HG03196 (cell line): Measurements from ENCODE around the gene EMC8.
"Not testable (repeated sequence)": the region's sequence is repeated elsewhere in the genome, so short reads cannot be mapped to it uniquely, and the experiment has no call there.

Experiments
- ATAC-seq: cut with Tn5 transposase; IDR thresholded peaks from one replicate; pipeline ENCODE4 v1.9.1; 2021; ENCODE audit not compliant: unreplicated experiment

The EMC8 gene

GRCh38 chr16:85835227-85835751 lies 35.9 kb upstream of the EMC8 start:
- no peak for ATAC-seq

GRCh38 chr16:85834741-85835140 lies 35.4 kb upstream of the EMC8 start:
- no peak for ATAC-seq

GRCh38 chr16:85833219-85833920 lies 34.0 kb upstream of the EMC8 start:
- ATAC-seq: no peak

DNA sequence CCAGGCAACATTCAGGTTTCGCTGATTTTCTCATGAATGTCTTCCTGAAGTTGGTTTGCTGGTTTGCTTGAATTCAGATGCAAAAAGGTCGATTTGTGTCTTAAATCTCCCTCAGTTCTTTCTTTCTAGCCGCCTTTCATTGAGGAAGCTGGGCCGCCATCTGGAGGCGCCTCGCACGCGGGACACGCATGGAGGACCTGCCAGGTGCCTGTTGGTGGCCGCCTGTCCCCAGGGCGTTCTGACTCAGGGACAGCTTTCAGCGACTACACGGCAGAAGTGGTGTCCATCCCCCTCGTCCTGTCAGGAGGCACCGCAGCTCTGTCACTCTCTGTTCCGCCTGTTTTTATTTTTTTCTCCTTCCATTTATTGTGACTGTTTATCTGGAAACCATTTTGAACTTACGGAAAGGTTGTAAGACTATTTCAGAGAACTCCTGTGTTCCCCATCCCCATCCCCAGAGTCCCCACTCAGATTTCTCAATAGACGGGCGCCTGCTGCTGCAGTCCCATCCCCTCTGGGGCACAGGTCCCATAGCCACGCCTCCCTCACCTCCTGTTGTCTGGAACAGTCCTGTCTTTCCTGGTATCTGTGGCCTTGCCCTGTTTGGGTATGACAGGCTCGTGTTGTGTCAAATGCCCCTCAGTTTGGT lies 33.4 kb upstream of the EMC8 start:
- ATAC-seq: no peak

- ATAC-seq: no peak
Observed at GRCh38 chr16:85830821-85831220, 31.5 kb upstream of the EMC8 start.

- ATAC-seq: no peak
Observed at GRCh38 chr16:85829751-85830445, 30.6 kb upstream of the EMC8 start.

- ATAC-seq: no peak
Observed at GRCh38 chr16:85829171-85829719, 29.9 kb upstream of the EMC8 start.

- no peak for ATAC-seq
Observed at GRCh38 chr16:85828166-85828565, 28.8 kb upstream of the EMC8 start.

- ATAC-seq: no peak
Observed at GRCh38 chr16:85826686-85827247, 27.4 kb upstream of the EMC8 start.

GRCh38 chr16:85825326-85825725 lies 26.0 kb upstream of the EMC8 start:
- ATAC-seq: no peak

DNA sequence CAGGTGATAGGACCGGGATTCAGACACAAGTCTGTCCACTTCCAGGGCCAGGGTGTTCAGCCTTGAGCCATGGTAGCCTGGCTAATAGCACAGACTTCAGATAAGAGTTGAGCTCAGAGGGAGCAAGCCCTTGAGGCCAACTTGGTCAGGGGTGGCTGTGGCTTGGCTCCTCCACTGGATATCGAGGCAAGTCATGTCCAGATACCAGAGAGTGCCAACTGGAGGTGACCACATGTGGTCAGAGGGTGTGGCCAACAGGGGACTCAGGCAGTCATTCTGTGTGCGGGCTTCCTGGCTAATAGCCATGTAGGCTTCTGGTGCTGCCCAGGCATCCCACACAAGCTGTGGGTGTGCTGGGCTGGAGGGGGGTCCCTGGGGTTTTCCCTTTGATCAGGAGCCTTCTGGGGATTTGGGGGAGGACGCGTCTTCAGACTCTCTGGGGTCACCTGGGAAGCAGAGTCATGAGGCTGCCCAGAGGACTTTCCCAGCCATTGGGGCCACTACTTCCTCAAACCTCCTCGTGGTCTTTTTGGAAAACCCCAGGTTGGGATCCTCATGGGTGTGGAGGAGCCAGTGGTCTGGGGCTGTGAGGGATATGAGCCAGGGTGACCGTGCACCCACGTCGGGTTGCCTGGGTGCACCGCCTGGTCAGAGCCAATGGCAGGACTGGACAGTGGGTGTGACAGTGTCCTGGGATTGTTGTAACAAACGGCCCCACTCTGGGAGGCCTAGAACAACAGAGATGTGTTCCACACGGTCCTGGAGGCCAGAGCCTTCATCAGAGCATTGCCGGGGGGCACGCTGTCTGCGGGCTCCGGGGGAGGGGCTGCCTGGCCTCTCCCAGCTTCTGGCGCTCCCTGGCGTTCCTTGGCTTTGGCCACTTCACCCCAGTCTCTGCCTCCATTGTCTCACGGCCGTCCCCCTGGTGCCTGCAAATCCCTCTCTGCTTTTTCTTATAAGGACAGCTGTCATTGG lies 25.1 kb upstream of the EMC8 start:
- ATAC-seq: no peak

- no peak for ATAC-seq
Observed at GRCh38 chr16:85823328-85823920, 24.1 kb upstream of the EMC8 start.

DNA sequence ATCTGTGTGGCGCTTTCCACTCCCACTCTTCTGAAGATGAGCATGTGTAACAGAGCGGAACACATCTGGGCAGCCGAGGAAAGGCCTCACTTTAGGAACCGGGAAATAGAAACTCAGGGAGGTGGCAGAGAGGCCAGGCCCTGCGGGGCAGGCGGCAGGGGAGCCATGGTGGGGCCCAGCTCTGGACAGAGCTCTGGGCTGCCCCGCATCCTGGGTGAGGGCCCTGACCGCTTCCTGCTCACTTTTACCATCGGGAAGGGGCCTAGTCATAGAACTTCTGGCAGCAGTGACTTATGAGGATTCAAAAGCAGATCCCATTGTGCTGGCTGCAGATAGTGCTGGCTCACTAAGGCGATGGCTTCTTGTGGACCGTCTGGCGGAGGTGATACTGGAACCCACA lies 22.8 kb upstream of the EMC8 start:
- ATAC-seq: no peak

GRCh38 chr16:85821390-85822135 lies 22.2 kb upstream of the EMC8 start:
- ATAC-seq: peak; percentile 63

DNA sequence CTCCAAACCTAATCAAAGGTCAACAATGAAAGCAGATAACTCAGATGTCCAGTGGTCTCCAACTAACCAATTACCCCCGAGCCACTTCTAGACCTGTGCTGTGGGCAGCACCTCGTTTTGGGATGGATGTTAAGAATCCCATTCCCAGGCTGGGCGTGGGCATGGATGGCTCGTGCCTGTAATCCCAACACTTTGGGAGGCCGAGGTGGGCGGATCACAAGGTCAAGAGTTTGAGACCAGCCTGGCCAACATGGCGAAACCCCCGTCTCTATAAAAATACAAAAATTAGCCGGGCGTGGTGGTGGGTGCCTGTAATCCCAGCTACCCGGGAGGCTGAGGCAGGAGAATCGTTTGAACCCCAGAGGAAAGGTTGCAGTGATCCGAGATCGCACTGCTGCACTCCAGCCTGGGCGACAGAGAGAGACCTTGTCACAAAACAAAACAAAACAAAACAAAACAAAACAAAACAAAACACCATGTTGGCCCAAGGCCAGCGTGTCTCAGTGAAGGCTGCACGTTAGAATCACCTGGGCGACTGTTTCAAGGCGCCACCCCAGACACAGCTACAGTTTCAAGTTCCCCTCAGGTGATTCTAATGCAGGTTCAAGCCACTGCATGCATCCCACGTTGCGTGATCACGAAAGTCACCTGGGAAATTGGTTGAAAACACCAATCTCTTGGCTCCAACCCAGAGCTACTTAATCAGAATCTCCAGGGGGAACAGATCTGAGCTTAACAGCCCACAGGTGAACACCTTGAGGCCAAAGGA lies 21.4 kb upstream of the EMC8 start:
- ATAC-seq: no peak

GRCh38 chr16:85819771-85820170 lies 20.4 kb upstream of the EMC8 start:
- ATAC-seq: no peak

DNA sequence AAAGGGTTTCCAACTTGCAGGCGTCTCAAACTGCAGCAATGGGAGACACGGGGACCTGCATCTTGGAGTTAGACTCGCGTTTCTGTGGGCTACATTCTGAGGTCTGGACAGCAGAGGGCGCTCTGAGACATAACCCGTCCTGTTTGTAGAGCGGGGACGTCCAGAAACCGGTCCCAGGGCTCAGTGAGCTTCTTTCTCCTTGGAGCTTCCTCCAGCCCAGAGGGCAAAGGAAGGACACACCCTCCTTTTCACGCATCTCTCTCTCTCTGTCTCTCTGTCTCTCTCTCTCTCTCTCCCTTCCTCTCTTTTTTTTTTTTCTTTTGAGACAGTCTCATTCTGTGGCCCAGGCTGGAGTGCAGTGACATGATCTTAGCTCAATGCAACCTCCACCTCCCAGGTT lies 19.9 kb upstream of the EMC8 start:
- ATAC-seq: no peak

DNA sequence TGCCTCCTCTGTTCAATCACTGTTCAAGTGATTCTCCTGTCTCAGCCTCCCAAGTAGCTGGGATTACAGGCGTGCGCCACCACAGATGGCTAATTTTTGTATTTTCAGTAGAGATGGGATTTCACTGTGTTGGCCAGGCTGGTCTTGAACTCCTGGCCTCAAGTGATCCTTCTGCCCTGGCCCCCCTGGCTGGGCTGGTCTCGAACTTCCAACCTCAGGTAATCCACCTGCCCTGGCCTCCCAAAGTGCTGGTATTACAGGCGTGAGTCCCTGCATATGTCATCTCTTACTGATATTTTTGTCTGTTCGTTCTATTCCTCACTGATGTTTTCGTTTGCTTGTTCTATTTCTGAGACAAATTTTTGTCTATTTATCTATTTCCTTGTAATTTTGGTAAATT lies 17.9 kb upstream of the EMC8 start:
- not testable (repeated sequence) for ATAC-seq
